Cerebellar nuclear complex (tissue), 1 donor: Measurements from ENCODE around the gene ABCA6.
"Not testable (repeated sequence)": the region's sequence is repeated elsewhere in the genome, so short reads cannot be mapped to it uniquely, and the experiment has no call there.

Experiments
- DNase-seq, 2 experiments: peaks; one replicate each; lab custom pipeline; 2025; lab: John Stamatoyannopoulos, UW

ABCA6 gene

DNA sequence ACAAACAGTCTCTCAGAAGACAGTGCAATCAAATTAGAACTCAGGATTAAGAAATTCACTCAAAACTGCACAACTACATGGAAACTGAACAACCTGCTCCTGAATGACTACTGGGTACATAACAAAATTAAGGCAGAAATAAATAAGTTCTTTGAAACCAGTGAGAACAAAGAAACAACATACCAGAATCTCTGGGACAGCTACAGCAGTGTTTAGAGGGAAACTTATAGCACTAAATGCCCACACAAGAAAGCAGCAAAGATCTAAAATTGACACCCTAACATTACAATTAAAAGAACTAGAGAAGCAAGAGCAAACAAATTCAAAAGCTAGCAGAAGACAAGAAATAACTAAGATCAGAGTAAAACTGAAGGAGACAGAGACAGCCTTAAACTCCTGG is 68.3 kb downstream of the ABCA6 start:
- DNase-seq = not testable (repeated sequence)

GRCh38 chr17:69072803-69073256 is 68.9 kb downstream of the ABCA6 start:
- not testable (repeated sequence) for DNase-seq

GRCh38 chr17:69071233-69071586 is 70.5 kb downstream of the ABCA6 start:
- not testable (repeated sequence) for DNase-seq

- not testable (repeated sequence) for DNase-seq
Measured at GRCh38 chr17:69070378-69071232, 71.1 kb downstream of the ABCA6 start.

GRCh38 chr17:69069226-69069750 is 72.4 kb downstream of the ABCA6 start:
- no peak for DNase-seq

GRCh38 chr17:69067274-69068047 is 74.2 kb downstream of the ABCA6 start:
- DNase-seq = no peak

- no peak for DNase-seq
Measured at GRCh38 chr17:69066482-69066881, 75.2 kb downstream of the ABCA6 start.

- no peak for DNase-seq
Measured at GRCh38 chr17:69065113-69065512, 76.6 kb downstream of the ABCA6 start.

GRCh38 chr17:69064476-69064875 is 77.2 kb downstream of the ABCA6 start:
- no peak for DNase-seq

DNA sequence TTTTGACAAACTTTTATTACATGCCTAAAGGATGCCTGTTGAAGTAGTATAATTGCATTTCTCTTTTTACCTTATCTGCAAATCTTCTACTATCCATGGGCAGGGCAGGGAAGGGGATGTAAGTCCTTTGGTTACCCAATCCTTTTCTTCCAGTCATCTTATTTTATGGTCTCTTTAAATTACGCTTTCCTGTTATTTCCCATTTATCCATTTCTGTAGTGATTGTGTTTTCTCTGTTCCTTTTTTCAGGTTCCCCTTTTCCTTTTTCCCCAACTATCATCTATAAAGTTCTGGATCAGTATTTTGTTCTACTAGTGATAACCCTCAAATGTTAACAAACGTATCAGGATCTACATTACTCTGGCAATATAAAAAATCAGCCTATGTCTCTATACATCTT is 77.7 kb downstream of the ABCA6 start:
- DNase-seq = no peak

GRCh38 chr17:69062860-69063581 is 78.7 kb downstream of the ABCA6 start:
- DNase-seq = no peak

- DNase-seq = no peak
Measured at GRCh38 chr17:69061721-69062556, 79.8 kb downstream of the ABCA6 start.

GRCh38 chr17:69060822-69061221 is 80.9 kb downstream of the ABCA6 start, which contains the start of gene ABCA9:
TSS of gene ABCA9 (minus strand) at chr17:69060927. CDS start at chr17:69051126, 9,801 bp downstream.
- DNase-seq = no peak

DNA sequence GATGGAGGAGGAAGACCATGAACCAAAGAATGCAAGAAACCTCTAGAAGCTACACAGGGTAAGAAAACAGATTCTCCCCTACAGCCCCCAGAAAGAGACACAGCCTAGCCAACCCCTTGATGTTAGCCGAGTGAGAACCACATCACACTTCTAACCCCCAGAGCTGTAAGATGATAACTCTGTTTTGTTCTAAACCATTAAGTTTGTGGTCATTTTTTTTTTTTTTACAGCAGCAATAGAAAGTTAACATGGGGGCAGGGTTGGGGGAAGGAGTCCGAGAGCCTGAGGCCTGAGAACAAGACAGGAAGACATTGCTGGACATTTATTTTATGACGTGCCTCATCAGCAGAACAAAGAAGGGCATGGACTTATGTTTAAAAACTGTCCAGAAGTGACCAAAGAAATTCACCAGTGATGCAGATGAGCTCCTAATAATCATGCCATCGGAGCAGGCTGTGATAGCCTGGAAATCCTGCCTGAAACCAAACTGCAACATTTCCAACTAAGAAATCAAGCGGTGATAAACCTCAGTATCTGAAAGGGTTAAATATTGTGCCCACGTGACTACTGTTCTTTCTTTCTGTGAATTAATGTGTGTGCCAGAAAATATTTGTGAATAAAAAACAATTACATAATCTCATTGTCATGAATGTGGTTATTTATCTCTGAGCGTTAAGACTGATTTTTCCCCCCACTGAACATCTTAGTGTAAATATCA is 82.1 kb downstream of the ABCA6 start:
- no peak for DNase-seq

GRCh38 chr17:69058165-69058564 is 83.5 kb downstream of the ABCA6 start:
- DNase-seq = no peak

DNA sequence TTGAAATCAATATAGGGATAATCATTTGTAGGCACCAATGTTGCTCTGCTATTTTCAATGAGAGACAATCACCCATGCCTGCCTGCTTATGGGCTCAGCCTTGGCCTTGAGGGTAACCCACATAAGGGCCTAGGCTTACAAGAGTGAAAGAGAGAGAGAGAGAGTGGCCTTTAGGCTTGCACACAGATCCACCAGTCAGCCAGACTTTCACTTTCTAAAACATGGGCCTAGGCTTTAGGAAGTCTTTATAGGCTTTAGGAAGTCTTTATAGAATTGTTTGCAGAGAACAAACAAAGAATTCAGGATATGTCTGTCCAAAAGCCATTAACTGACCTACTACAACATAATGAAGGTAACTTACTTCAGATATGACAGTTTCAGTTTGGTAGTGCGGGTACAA is 84.4 kb downstream of the ABCA6 start:
- no peak for DNase-seq

DNA sequence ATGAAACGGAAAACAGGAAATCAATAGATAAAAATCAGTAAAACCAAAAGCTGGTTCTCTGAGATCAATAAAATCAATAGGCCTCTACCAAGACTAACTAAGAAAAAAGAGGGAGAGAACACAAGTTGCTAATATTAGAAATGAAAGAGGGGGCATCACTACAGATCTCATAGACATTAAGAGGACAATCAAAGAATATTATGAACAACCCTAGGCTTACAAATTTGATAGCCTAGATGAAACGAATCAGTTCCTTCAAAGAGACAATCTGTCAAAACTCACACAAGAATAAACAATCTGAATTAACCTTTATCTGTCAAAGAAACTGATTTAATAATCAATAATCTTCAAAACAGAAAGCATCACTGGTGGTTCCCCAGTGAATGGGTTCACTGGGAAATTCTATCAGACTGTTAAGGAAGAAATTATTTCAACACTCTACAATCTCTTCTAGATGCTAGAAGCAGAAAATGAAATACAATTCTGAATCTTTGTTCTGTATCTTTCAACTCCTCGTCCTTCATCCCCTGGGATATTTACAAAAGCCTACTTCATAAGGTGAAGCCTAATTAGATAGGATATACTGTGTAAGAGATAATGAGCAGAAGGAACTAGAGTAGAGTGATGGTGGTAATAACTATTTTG is 85.4 kb downstream of the ABCA6 start:
- no peak for DNase-seq

- DNase-seq = no peak
Measured at GRCh38 chr17:69055334-69055733, 86.4 kb downstream of the ABCA6 start.

- DNase-seq = no peak
Measured at GRCh38 chr17:69050999-69051775, 90.5 kb downstream of the ABCA6 start.
